ENCODE data around the gene MAN1A2. TPM values are rescaled to one million over a fixed set of nuclear protein-coding genes. Genes with fewer than 3 reads are reported as not detected.
"Not testable (repeated sequence)": the region's sequence is repeated elsewhere in the genome, so short reads cannot be mapped to it uniquely, and the experiment has no call there.

MAN1A2 gene
- total RNA-seq, 1 donor from 2014 or later, result 31.8 TPM

- TF ChIP-seq, protein P1, sequence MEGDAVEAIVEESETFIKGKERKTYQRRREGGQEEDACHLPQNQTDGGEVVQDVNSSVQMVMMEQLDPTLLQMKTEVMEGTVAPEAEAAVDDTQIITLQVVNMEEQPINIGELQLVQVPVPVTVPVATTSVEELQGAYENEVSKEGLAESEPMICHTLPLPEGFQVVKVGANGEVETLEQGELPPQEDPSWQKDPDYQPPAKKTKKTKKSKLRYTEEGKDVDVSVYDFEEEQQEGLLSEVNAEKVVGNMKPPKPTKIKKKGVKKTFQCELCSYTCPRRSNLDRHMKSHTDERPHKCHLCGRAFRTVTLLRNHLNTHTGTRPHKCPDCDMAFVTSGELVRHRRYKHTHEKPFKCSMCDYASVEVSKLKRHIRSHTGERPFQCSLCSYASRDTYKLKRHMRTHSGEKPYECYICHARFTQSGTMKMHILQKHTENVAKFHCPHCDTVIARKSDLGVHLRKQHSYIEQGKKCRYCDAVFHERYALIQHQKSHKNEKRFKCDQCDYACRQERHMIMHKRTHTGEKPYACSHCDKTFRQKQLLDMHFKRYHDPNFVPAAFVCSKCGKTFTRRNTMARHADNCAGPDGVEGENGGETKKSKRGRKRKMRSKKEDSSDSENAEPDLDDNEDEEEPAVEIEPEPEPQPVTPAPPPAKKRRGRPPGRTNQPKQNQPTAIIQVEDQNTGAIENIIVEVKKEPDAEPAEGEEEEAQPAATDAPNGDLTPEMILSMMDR (IDR thresholded peaks at IDR 0.05; ENCODE audit: partially characterized antibody, unreplicated experiment), result no peak
- no peaks in the 10 kb centered on the region for H3K9me3 Mint-ChIP-seq (ENCODE audit: unreplicated experiment)
- no peak for DNase-seq
- no peak overlapping the region for H3K4me3 Mint-ChIP-seq (ENCODE audit: unreplicated experiment)
- H3K27me3 Mint-ChIP-seq (ENCODE audit: unreplicated experiment), result peaks cover 6% of the 10 kb centered on the region
- H3K27ac Mint-ChIP-seq (ENCODE audit: unreplicated experiment), result no peak overlapping the region
- H3K36me3 Mint-ChIP-seq (ENCODE audit: unreplicated experiment), result no peaks in the 10 kb centered on the region
- peaks cover 10% of the 10 kb centered on the region for H3K4me1 Mint-ChIP-seq (ENCODE audit: low read depth, unreplicated experiment)
These were observed 45.3 kb upstream of the MAN1A2 start for GRCh38 chr1:117321680-117322609.

DNA sequence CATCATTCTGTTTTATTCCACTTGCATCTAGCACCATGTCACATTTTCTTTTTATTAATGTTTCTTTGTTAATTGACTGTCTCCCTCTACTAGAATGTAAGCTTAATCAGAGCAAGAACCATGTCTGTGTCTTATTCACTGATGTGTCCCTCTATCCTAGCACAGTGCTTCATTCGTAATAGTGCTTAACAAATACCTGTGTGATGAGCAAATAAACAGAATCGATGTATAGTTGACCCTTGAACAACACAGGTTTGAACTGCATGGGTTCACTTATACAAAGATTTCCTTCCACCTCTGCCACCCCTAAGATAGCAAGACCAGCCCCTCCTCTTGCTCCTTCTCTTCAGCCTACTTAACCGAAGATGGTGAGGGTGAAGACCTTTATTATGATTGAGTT is 42.9 kb upstream of the MAN1A2 start:
- Mint-ChIP-seq H3K27me3 (ENCODE audit: unreplicated experiment) (peaks cover 6% of the 10 kb centered on the region), H3K9me3 (ENCODE audit: unreplicated experiment) (no peaks in the 10 kb centered on the region), H3K36me3 (ENCODE audit: unreplicated experiment) (no peaks in the 10 kb centered on the region), H3K4me3 (ENCODE audit: unreplicated experiment) (no peak overlapping the region), H3K4me1 (ENCODE audit: low read depth, unreplicated experiment) (peaks cover 7% of the 10 kb centered on the region), H3K27ac (ENCODE audit: unreplicated experiment) (no peak overlapping the region)
- no peak for DNase-seq
- TF ChIP-seq, protein P1 (IDR thresholded peaks at IDR 0.05; ENCODE audit: partially characterized antibody, unreplicated experiment), result no peak

DNA sequence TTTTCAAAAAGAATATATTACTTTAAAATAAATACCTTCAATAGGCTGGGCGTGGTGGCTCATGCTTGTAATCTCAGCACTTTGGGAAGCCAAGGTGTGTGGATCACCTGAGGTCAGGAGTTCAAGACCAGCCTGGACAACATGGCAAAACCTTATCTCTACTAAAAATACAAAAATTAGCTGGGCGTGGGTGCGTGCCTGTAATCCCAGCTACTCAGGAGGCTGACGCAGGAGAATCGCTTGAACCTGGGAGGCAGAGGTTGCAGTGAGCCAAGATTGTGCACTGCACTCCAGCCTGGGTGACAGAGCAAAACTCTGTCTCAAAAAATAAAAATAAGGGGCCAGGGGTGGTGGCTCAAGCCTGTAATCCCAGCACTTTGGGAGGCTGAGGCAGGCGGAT is 41.2 kb upstream of the MAN1A2 start:
- H3K9me3 Mint-ChIP-seq (ENCODE audit: unreplicated experiment); H3K27ac Mint-ChIP-seq (ENCODE audit: unreplicated experiment); H3K4me3 Mint-ChIP-seq (ENCODE audit: unreplicated experiment); H3K36me3 Mint-ChIP-seq (ENCODE audit: unreplicated experiment); H3K27me3 Mint-ChIP-seq (ENCODE audit: unreplicated experiment); DNase-seq; H3K4me1 Mint-ChIP-seq (ENCODE audit: low read depth, unreplicated experiment): not testable (repeated sequence)

- Mint-ChIP-seq H3K36me3 (ENCODE audit: unreplicated experiment) (no peaks in the 10 kb centered on the region), H3K4me1 (ENCODE audit: low read depth, unreplicated experiment) (peaks cover 3% of the 10 kb centered on the region), H3K27ac (ENCODE audit: unreplicated experiment) (no peak overlapping the region), H3K9me3 (ENCODE audit: unreplicated experiment) (no peaks in the 10 kb centered on the region), H3K27me3 (ENCODE audit: unreplicated experiment) (peaks cover 3% of the 10 kb centered on the region), H3K4me3 (ENCODE audit: unreplicated experiment) (no peak overlapping the region)
- no peak for DNase-seq
- TF ChIP-seq, protein P1 (IDR thresholded peaks at IDR 0.05; ENCODE audit: partially characterized antibody, unreplicated experiment), result no peak
These were observed 40.2 kb upstream of the MAN1A2 start for GRCh38 chr1:117327011-117327410.

DNA sequence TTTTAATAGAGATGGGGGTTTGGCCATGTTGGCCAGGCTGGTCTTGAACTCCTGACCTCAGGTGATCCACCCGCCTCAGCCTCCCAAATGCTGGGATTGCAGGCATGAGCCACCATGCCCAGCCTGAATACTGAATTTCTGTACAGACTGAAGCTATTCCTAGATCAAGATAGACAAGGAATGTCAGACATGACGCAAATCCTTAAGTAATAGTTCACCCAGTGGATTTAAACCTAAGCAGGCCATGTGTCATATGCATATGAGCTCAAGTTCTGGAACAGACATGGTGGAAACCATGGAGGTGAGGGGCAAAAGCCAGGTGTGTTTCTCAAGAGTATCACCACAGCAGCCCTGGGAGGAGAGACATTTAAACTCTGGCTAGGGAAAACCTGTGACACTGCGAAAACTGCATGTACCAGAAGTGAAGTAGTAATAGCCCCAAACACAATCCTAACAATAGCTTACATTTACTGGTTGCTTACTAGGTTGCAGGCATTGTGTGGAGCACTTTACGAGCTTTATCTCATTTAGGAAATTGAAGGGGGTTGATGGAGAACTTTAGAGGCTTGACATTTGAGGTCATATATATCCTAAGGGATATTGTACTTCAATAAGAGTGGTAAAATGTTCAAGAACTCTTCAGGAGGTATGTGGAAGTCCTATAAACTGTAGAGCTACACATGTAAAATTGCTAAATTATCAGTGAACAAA is 31.7 kb upstream of the MAN1A2 start:
- Mint-ChIP-seq H3K27me3 (ENCODE audit: unreplicated experiment) (peaks cover 2% of the 10 kb centered on the region), H3K9me3 (ENCODE audit: unreplicated experiment) (no peaks in the 10 kb centered on the region), H3K4me3 (ENCODE audit: unreplicated experiment) (no peak overlapping the region), H3K27ac (ENCODE audit: unreplicated experiment) (no peak overlapping the region), H3K36me3 (ENCODE audit: unreplicated experiment) (no peaks in the 10 kb centered on the region), H3K4me1 (ENCODE audit: low read depth, unreplicated experiment) (peaks cover 7% of the 10 kb centered on the region)
- TF ChIP-seq, protein P1 (IDR thresholded peaks at IDR 0.05; ENCODE audit: partially characterized antibody, unreplicated experiment), result no peak
- no peak for DNase-seq

Data from glutamatergic neuron (in vitro differentiated cells).